Kidney capillary endothelial cell (primary cell): ENCODE data around the gene FAXC.
"Not testable (repeated sequence)": the region's sequence is repeated elsewhere in the genome, so short reads cannot be mapped to it uniquely, and the experiment has no call there.

Experiments used
- DNase-seq: peaks from one replicate; pipeline ENCODE4 v3.0.0-alpha.2; 2018; ENCODE audit warnings: low spot score

FAXC gene

DNA sequence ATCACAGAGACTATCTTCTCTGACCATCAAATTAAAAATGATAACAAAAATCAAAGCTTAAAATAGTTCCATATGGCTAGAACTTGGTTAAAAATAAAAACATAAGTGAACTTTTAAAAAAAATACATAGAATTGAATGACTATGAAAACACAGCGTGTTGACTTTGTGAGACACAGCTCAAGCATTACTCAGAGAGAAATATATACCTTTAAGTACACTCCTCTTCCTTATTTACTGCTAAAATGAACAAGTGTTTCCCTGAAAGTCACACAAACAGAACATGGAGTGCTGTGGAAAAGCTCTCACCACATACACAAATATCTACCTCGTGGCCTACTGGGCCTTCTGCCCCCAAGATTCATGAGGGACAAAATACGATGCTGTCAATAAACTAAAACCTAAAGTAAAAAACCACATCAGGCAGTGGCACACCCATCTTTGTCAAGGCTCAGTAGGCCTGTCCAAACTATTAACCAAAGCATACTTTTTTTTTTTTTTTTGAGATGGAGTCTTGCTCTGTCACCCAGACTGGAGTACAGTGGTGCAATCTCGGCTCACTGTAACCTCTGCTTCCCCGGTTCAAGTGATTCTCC, 7.5 kb downstream of the FAXC start:
- DNase-seq = no peak

DNA sequence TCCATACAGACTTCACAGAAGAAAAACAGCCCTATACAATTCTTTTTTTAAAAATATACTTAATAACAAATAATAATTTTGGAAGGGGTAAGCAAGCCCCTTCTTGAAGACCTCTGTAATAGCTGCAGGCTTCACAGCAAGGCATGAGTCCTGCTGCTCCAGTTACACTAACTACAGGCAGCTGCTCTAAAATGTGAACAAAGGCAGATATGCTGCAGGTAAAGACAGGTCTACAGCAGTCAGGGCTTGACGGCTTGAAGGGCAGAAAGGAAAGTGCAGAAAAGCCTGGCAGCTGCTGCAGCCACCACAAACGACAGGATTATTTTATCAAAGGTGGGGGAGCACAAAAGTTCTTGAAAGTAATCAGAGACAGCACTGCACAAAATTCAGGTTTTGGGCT, 11.3 kb downstream of the FAXC start:
- DNase-seq = no peak

DNA sequence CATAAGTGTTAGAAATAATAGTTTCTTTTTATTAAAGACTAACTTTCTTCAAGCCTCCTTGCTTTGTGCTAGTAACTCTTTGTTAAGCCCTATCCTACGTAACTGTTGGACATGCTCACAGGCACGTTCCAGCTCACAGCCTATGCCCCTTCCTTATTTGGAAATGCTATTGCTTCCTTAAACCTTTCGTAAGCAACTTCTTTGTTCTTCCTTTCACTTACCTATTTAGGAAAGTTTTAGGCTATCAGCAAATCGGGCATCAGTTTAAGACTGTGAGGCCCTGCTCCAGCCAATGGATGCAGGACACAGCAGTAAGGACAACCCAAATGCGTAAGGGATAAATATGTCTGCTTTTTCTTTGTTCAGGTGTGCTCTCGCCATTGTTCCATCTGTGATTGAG, 14.2 kb downstream of the FAXC start:
- DNase-seq = not testable (repeated sequence)

DNA sequence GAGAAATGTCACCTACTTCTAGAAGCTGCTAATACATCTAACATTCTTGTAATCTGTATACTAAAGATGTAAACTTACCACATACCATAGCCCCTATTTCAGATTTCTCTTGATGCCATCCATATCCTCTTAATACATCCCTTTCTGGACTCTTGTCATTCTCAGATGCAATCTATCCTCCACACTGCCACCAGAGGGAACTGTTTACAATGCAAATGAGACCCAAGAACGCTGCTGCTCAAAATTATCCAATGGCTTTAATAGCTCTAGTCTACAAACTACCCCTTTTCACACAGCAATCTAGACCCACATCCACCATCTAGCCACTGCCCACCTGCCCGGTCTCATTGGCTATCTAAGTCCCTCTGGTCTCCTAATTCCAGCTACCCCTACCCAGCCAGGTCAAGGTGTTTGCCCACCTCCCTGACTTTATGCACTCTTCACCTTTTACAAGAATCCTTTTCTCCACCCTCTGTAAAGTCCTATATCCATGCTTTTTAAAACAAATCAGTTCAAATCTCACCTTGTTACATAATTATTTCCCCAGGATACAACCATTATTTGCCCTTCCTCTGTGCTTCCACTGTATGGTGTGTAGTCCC, 14.8 kb downstream of the FAXC start:
- DNase-seq = peak; percentile 44

DNA sequence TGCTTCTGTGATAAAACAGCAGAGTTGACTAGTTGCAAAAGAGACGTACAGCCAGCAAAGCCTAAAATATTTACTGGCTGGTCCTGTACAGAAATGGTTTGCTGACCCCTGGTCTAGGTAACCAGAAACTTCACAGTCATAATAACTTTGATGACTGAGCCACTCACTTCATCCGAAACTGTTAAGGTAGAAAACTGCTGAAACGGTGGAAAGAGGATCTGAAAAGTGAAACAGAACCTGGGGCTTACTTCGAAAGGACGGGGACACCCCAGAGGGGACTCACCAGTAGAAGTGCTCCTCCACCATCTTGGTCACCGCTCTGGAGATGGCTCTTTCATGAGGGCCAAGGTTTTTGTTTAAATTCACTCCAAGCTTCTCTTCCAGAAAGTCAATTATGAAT, 16.4 kb downstream of the FAXC start:
- no peak for DNase-seq

DNA sequence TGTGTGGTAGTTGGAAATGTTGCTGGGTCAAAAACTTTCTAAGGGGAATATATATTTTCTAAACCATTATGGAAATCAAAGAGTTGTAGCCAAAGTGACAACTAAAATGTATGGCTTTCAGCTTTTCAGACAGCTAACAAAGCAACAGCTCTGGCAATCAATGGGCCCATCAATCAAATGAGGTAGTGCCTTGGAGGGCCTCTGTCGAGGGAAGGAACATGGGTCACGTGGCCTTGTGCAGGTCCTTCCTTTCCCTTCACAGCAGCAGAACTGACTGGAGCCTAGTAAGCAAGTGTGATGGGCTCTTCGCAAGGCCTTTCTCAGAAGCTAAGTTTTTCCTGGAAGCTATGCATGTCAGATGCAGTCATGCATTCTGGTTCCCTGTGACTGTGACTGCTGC, 17.9 kb downstream of the FAXC start:
- DNase-seq = no peak

DNA sequence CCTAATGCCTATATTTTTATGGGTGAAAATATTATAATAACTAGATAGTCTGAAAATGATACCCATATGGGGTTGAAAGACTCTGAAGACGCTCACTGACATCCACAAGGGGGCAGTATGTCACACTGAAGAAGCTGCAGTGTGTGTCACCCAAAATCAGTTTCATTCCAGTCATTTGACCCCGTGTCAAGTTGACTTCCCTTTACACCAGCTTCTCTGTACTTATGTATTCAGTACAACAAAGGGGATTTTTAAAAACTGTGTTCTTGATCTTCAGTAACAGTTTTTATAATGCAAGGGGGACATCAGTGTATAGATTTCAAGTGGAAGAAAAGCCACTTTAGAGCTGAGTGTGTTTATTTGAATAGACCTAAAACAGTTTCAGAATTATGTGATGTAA, 19.3 kb downstream of the FAXC start:
- peak; percentile 73 for DNase-seq

DNA sequence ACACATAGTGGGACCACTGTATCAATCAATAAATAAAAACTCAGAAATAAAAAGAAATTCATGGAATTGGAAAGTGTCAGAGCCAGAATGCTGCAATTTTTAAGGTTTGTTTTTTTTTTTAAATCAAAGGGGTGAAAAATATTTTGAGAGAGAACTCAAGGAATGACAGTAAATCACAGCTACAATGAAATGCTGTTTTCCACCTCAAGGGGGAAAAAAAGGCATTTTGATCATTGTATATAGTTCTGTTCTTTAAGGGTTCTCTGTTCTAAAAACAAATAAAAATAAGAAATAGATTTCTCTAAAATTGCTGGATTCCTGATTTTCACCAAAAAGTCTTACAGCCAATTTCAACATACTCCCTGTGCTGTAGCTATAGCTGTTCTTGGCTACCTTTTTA, 24.5 kb downstream of the FAXC start:
- DNase-seq = no peak

DNA sequence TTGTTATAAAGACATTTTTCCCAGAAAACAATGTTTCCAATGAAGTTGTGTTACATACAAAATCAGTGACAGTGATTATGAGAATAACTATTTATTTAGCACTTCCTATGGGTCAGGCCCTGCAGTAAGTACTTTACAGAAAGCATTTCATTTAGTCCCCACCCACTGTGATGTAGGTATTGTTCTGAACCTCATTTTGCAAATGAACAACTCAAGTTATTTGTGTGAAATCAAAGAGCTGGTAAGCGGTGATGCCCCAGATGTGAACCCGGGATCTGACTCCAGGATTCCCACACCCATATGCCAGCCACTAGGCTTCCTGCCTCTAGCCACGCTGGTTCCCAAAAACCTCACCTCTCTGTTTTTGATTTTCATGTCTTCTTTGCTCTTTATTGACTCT, 30.9 kb downstream of the FAXC start:
- no peak for DNase-seq

DNA sequence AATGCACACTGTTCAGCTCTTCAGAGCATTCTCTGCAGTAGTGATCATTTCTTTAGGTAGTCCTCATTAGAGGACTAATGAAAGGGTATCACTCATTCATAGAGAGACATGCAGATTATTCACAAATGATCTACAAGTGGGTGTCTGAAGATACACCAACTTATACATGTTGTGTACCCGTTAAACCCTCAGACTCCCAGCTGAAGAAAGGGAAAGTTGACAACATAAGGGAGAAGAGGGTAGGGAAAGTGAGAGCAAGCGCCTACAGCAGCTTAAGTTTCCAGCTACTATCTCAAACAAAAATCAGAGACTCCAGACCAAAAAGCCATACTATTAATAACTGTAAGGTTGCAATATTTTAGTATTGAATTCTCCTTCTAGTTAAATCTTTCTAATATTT, 37.1 kb downstream of the FAXC start:
- DNase-seq = no peak

DNA sequence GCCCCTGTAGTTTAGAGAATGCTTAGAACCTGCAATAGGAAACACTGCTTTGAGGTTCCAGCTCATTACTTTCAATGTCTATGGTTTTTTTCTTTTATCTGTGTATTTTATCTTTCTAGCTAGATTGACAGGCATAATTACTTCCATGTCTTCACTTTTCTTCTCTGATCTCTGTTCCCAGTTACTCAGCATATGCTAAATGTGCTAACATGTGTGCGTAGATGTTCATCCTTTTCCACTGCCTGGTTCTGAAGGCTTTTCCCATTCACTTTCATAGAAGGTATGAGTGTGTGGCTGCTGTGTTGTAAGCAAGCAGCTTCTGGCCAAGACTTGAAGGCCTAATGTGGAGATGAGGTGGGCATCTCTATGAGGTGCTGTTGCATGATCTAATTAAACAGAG, 38.9 kb downstream of the FAXC start:
- no peak for DNase-seq

DNA sequence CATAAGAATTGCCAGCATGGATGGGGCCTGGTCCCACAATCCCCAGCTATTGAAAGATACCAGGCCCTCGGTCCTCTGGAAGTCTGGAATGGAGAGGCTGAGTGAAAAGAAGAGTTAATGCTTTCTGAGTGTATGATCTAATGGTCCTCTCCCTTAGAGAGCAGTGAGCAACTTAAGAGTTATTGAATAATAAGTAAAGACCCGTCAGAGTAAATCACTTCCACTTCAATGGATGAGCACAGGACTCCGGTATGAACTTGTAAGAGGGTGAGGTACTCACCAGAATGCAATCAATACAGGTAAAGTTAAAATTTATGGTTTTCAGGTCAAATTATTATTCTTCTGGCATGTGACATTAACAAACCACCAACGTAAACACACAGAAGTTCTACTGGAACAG, 39.9 kb downstream of the FAXC start:
- DNase-seq = no peak

DNA sequence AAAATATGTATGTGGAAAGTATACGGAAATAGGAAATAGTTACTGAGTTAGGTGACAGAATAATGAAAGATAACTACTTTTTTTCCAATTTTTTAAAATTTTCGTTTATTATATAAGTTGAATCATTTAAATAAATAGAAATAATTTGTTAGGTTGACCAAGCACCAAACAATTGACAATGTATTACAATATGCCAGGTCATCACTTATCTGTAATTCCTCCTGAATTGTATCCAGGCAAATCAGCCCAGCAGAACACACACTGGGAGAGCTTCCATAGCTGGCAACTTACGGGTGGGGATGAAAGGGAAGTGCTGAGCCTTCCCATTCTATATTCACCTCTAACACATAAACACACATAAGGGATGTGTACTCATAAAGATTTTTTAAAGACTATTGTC, 40.7 kb downstream of the FAXC start:
- no peak for DNase-seq

DNA sequence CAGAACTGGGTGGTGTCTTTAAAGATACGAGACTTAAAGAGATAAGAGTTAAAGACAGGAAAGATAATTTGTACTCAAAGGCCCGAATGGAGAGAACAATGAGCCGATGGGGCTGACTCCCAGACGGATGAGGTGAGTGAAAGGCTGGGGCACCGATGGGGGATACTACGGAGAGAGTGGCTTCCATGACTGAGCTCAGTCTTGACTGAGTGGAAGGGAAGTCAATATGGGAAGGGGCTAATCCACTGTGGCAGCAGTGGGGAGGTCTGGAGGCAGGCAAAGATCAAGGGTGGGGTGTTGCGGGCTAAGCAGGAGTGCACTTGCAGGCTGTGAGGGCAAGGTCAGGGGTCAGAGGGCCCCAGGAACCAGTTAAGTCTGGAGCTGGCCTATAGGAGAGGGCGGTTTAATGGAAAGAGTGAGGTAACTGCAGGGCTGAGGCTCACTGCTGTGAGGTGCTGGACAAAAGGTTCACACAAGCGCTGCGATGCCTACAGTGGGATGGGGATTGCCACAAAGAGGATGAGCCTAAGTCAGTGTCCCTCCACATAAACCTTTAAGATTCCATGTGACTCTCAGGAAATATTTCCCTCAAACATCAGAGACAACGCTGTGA, 42.1 kb downstream of the FAXC start:
- DNase-seq = no peak

DNA sequence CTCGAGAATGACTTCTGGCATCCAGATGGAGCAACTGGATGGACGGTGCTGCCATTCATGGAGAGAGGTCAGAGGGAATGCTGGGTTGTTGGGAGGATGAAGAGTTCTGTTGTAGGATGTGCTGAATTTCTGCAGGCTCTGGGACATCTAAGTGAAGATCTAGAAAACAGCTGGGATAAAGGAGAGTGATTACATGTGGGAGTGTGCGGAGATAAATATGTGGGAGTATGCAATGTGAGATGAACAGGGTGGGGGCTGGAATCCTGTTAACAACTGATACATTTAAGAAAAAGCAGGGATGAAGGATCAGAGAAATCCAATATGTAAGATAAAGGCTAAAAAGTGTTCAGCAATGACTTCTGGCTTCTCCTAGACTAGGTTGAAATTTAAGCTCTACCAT, 43.1 kb downstream of the FAXC start:
- DNase-seq = no peak

DNA sequence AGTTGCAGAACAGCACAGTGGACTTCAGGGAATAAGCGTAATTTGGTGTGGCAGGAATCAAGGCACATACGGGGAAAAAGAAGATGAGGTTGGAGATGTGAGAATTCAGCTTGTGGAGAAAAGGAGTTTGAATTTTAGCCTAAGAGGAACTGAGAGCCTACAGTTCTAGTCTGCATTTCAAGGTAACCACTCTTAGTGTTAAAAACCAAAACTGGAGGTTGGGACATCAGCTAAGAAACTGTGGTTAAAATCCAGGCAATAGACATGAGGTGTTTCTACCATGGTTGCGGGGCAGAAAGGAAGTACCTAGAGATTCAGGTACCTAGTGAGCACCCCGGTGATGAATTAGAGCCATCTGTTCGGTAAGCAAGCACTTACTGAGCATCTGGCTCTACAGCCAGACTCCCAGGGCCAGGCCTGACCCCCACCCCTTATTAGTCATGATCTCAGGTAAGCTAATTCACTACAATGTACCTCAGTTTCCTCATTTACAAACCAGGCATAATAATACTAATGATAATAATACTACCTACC, 44.4 kb downstream of the FAXC start:
- no peak for DNase-seq

DNA sequence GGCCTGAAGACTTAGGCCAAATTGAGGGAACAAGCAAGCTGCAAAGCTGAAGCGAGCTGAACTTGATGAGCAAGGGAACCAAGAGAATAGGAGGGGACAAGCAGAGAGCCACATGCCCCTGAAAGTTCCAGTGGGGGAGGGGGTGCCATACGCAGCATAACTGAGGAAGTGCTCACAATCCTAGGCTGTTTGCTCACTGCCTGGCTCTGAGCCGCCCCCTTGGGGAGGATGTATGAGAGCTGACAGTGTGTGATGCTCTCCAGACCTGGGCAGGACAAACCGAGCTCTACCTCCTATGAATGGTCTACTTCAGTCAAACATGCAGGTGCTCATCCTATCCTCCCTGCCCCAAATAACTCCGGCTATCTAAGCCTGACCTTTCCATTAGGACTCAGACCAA, 52.1 kb downstream of the FAXC start:
- DNase-seq = no peak

DNA sequence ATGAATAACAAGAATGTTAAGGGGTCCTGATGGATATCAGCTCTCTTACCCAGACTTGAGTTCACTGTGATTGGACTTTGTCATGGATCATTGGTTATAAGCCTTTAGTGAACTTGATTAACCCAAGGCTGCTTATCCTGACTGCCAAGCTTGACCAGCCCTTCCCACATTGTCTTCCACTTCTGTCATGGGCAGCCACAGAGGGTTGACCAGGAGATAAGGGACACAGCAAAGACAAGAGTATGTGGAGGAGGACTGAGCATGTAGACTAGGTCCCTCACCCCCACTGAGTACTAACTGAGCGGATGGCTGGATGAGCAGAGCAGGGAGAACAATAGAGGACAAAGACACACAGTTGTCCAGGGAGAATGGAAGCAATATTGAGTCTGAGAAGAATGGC, 52.5 kb downstream of the FAXC start:
- DNase-seq = no peak

DNA sequence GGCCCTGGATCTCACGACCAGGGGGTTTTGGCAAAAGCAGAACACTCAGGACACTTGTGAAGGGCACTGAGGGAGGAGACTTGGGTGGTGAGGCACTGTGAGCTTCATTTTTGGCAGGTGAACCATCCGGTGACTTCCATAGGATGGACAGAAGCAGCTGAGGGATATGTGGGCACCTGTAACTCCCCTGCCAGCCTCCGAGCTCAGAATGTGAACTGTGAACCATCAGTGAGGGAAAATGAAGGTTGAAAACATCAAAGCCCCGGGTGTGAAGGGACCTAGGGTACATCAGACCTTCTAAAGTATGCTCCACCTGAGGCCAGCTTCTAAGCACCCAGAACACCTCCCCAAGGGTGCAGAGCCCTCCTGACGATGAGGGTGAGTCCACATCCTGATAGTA, 53.2 kb downstream of the FAXC start:
- DNase-seq = no peak

DNA sequence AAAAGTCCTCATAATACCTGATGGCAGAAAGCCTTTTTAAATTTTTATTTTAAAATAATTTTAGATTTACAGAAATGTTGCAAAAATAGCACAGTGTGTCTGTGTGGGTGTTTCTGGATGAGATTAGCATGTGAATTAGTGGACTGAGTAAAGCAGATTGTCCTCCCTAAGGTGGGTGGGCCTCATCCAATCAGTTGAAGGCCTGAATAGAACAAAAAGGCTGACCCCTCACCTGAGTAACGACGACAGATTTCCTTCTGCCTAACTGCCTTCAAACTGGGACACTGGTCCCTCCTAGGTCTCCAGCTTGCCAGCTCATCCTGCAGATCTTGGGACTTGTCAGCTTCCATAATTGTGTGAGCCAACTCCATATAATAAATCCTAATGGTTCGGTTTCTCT, 54.2 kb downstream of the FAXC start:
- no peak for DNase-seq

DNA sequence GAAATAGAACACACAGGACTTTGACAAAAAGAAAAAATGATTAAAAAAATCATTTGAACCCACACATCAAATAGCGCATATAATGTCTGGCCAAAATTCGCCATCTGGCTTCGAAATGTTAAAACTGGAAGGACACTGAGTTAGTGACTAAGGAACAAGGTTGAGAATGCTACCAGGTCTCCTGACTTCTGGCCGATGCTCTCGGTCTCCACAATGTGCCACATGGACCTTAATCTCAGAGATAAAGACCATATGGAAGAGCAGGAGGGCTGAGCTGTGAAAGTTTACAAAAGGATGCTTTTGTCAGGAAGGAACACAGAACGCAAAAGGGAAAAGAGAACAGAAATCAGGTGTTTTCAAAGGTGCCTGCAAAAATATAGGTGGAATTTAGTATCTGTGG, 54.7 kb downstream of the FAXC start:
- no peak for DNase-seq

DNA sequence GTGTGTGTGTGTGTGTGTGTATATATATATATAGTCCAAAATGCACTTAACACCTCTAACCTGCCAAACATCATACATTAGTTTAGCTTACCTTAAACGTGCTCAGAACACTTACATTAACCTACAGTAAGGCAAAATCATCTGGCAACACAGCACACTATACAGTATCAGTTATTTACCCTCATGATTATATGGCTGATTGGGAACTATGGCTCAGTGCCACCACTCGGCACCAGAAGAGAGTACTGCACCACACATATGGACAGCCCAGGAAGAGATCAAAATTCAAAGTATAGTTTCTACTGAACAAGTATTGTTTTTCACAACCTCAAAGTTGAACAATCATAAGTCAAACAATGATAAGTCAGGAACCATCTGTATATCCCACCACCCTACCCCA, 59.8 kb downstream of the FAXC start:
- no peak for DNase-seq

DNA sequence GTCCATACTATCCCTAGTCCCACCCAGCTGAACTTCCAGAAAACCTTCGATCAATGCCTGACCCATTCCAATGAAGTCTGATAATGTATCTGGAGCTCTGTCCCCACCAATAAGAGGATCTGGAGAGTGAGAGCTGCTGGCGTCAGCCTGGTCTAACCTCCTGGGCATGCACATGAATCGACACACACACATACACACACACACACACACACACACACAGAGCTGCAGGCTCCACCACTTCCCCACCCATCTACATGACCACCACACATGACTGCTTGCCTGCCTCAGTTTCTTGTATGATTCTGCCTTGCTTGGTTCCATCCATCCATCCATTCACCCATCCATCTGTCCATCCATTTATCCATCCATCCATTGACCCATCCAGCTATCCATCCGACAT, 60.8 kb downstream of the FAXC start:
- no peak for DNase-seq

DNA sequence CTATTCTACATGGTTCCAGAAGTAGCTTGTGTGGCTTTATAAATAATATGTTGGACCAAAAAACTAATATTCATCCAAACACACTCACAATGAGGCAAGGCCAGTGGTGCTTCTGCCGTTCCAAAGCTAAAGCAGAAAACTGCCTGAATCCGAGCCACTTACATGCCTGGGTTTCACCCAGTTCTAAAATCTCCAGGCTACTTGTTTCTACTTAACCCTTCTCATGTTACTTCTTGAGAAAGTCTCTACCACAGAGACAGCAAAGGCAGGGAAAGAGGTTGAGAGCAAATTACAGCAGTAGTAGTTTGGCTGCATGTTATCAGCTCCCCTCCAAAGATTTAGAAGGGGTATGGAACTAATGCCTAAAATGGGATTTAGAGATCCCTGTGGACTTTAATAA, 62.0 kb downstream of the FAXC start:
- no peak for DNase-seq
